Liver (tissue), 9 donors: Measurements from ENCODE around the gene QSOX1. TPM values are rescaled to one million over a fixed set of nuclear protein-coding genes. Genes with fewer than 3 reads are reported as not detected.

Experiments
- DNase-seq: peaks from one replicate; pipeline ENCODE4 v3.0.0-alpha.2; 2017; ENCODE audit warnings: low spot score
- H3K27ac ChIP-seq, 2 donors: one replicate each; pipeline ENCODE4 v1.7.0; 2013; ENCODE audit warnings: inconsistent platforms in 2 of 2, low read length in 2 of 2, control low read depth in 1 of 2, low read depth in 1 of 2, mild to moderate bottlenecking in 1 of 2
- H3K27me3 ChIP-seq, 4 donors: one replicate each; pipeline versions ENCODE4 v1.6.1 to v1.7.0; 2013; ENCODE audit warnings: low read length in 3 of 4, inconsistent platforms in 1 of 4, mild to moderate bottlenecking in 1 of 4, moderate library complexity in 1 of 4; ENCODE audit not compliant: control insufficient read depth in 4 of 4, insufficient read depth in 4 of 4
- H3K36me3 ChIP-seq, 4 donors: one replicate each; pipeline versions ENCODE4 v1.6.1 to v1.7.0; 2013; ENCODE audit warnings: low read length in 3 of 4, mild to moderate bottlenecking in 3 of 4, low read depth in 1 of 4, moderate library complexity in 1 of 4; ENCODE audit not compliant: control insufficient read depth in 4 of 4, insufficient read depth in 3 of 4
- H3K4me1 ChIP-seq, 4 donors: one replicate each; pipeline versions ENCODE4 v1.6.1 to v1.7.0; 2013; ENCODE audit warnings: low read length in 3 of 4, mild to moderate bottlenecking in 3 of 4, moderate library complexity in 1 of 4; ENCODE audit not compliant: control insufficient read depth in 4 of 4, insufficient read depth in 4 of 4
- H3K4me3 ChIP-seq, 3 donors: one replicate each; pipeline versions ENCODE4 v1.6.1 to v1.7.0; 2013; ENCODE audit warnings: low read length in 3 of 3, control low read depth in 1 of 3, low read depth in 1 of 3, mild to moderate bottlenecking in 1 of 3
- H3K9ac ChIP-seq, 2 donors: one replicate each; pipeline ENCODE4 v1.7.0; 2013; ENCODE audit warnings: low read length in 2 of 2, mild to moderate bottlenecking in 2 of 2, moderate library complexity in 2 of 2, control low read depth in 1 of 2, low read depth in 1 of 2
- H3K9me3 ChIP-seq, 4 donors: one replicate each; pipeline versions ENCODE4 v1.6.1 to v1.7.0; 2013; ENCODE audit warnings: low read length in 3 of 4; ENCODE audit not compliant: control insufficient read depth in 4 of 4
- ATF3 ChIP-seq: IDR thresholded peaks from 2 replicates; pipeline ENCODE4 v1.6.1; 2016; ENCODE audit warnings: antibody characterized with exemption
- EGR1 ChIP-seq, 2 donors: IDR thresholded peaks; 2 replicates each; pipeline ENCODE4 v1.6.1; 2016 to 2018; ENCODE audit warnings: antibody characterized with exemption in 2 of 2, low read depth in 2 of 2
- FOXA1 ChIP-seq: IDR thresholded peaks from 2 replicates; pipeline ENCODE4 v1.6.1; 2016; ENCODE audit warnings: antibody characterized with exemption
- FOXA2 ChIP-seq: IDR thresholded peaks from 2 replicates; pipeline ENCODE4 v1.6.1; 2016; ENCODE audit warnings: antibody characterized with exemption
- GABPA ChIP-seq, 2 donors: IDR thresholded peaks in 1 of 2; conservative IDR thresholded peaks in 1 of 2; 2 replicates each; pipeline ENCODE4 v1.6.1; 2016; ENCODE audit warnings: antibody characterized with exemption in 2 of 2, mild to moderate bottlenecking in 1 of 2, moderate library complexity in 1 of 2
- HNF4A ChIP-seq, 2 donors: conservative IDR thresholded peaks; 2 replicates each; pipeline ENCODE4 v1.6.1; 2016; ENCODE audit warnings: antibody characterized with exemption in 2 of 2, mild to moderate bottlenecking in 2 of 2
- HNF4G ChIP-seq: IDR thresholded peaks from 2 replicates; pipeline ENCODE4 v1.6.1; 2016; ENCODE audit warnings: antibody characterized with exemption
- JUND ChIP-seq, 2 donors: IDR thresholded peaks; 2 replicates each; pipeline ENCODE4 v1.6.1; 2016; ENCODE audit warnings: antibody characterized with exemption in 2 of 2
- MAX ChIP-seq: IDR thresholded peaks from 2 replicates; pipeline ENCODE4 v1.6.1; 2016; ENCODE audit warnings: antibody characterized with exemption
- NR2F2 ChIP-seq: IDR thresholded peaks from 2 replicates; pipeline ENCODE4 v1.6.1; 2016; ENCODE audit warnings: antibody characterized with exemption
- RAD21 ChIP-seq, 2 donors: IDR thresholded peaks; 2 replicates each; pipeline ENCODE4 v1.6.1; 2016; ENCODE audit warnings: antibody characterized with exemption in 2 of 2, mild to moderate bottlenecking in 2 of 2
- REST ChIP-seq: IDR thresholded peaks from 2 replicates; pipeline ENCODE4 v1.6.1; 2016; ENCODE audit warnings: antibody characterized with exemption, mild to moderate bottlenecking
- RXRA ChIP-seq, 2 donors: IDR thresholded peaks; 2 replicates each; pipeline ENCODE4 v1.6.1; 2017 to 2018; ENCODE audit warnings: antibody characterized with exemption in 2 of 2, mild to moderate bottlenecking in 1 of 2
- SP1 ChIP-seq: IDR thresholded peaks from 2 replicates; pipeline ENCODE4 v1.6.1; 2018; ENCODE audit warnings: antibody characterized with exemption, mild to moderate bottlenecking
- TAF1 ChIP-seq: conservative IDR thresholded peaks from 2 replicates; pipeline ENCODE4 v1.6.1; 2016; ENCODE audit warnings: antibody characterized with exemption, mild to moderate bottlenecking
- YY1 ChIP-seq: IDR thresholded peaks from 2 replicates; pipeline ENCODE4 v1.6.1; 2016; ENCODE audit warnings: antibody characterized with exemption, mild to moderate bottlenecking
- ZBTB33 ChIP-seq: IDR thresholded peaks from 2 replicates; pipeline ENCODE4 v1.6.1; 2016; ENCODE audit warnings: antibody characterized with exemption
- WGBS: extraction: QIAGEN DNeasy Blood & Tissue Kit; methylation state at CpG from one replicate; pipeline ENCODE4 v1.1.7; 2013; 5-methylcytosine and 5-hydroxymethylcytosine counted together
- polyA plus RNA-seq, 2 donors: library from polyadenylated mRNA; stranded (reverse) in 1 of 2; unstranded in 1 of 2; fragments of 200-250 nt in 1 of 2; fragments of >200 nt in 1 of 2; fragmentation: Nextera tagmentation in 1 of 2; extraction: Ambion mirVana in 1 of 2; gene quantifications; one replicate each; pipeline versions ENCODE4 v1.2.1 to v1.2.3, GENCODE V29; 2013 to 2015
- total RNA-seq, 2 donors: library from RNA; depleted of rRNA; stranded (reverse); fragments of >200 nt; gene quantifications; one replicate each; pipeline ENCODE4 v1.2.3, GENCODE V29; 2014
- TF ChIP-seq, protein P1 (sequence below): fragments of 150-350 bp; IDR thresholded peaks from 2 replicates; pipeline ENCODE4 v1.5.1; 2017; ENCODE audit warnings: improper control_type of control experiment, low read depth, low read length; ENCODE audit not compliant: missing input control
- donor health status: healthy.
- donor health status: healthy.
- donor health status: healthy.
- donor health status: healthy.
- donor health status: healthy.

Gene QSOX1
- total and polyA plus RNA-seq, 4 donors = 14.3 to 49.2 (median 38.1) TPM

- WGBS = 92% methylated on average over 9 of the region's 9 CpGs
- Histone ChIP-seq H3K9me3 (no peaks in the 10 kb centered on the region), H3K4me1 (no peaks in the 10 kb centered on the region), H3K9ac (no peak overlapping the region), H3K27me3 (peaks cover 0 to 5% (median 0%) of the 10 kb centered on the region in 4 donors), H3K36me3 (no peaks in the 10 kb centered on the region), H3K27ac (no peak overlapping the region), H3K4me3 (no peak overlapping the region)
- no peak for DNase-seq
- TF ChIP-seq YY1 (no peak), FOXA1 (no peak), HNF4G (no peak), SP1 (no peak), ZBTB33 (no peak), RAD21 (IDR thresholded peaks at IDR 0.05) (no peak), FOXA2 (no peak), TAF1 (no peak), ATF3 (no peak), NR2F2 (no peak), EGR1 (IDR thresholded peaks at IDR 0.05; ENCODE audit: low read depth in 2 of 2) (no peak)
These were observed 20.6 kb downstream of the QSOX1 start for GRCh38 chr1:180175291-180175690.

GRCh38 chr1:180175806-180176205, 21.1 kb downstream of the QSOX1 start:
- 93% methylated on average over 9 of the region's 9 CpGs for WGBS

More at GRCh38 chr1:180175806-180176205, 21.1 kb downstream of the QSOX1 start:
- H3K27ac ChIP-seq = no peak overlapping the region
- no peaks in the 10 kb centered on the region for H3K9me3 ChIP-seq
- no peaks in the 10 kb centered on the region for H3K4me1 ChIP-seq
- no peak overlapping the region for H3K4me3 ChIP-seq
- H3K9ac ChIP-seq = no peak overlapping the region
- H3K27me3 ChIP-seq = peaks cover 0 to 5% (median 0%) of the 10 kb centered on the region in 4 donors
- H3K36me3 ChIP-seq = no peaks in the 10 kb centered on the region
- DNase-seq = no peak
- TF ChIP-seq FOXA2 (no peak), MAX (no peak), RAD21 (IDR thresholded peaks at IDR 0.05) (no peak), ZBTB33 (no peak), REST (no peak), HNF4G (no peak), SP1 (no peak), EGR1 (IDR thresholded peaks at IDR 0.05; ENCODE audit: low read depth in 2 of 2) (no peak), HNF4A (conservative IDR thresholded peaks at IDR 0.05) (no peak), JUND (IDR thresholded peaks at IDR 0.05) (no peak), ATF3 (no peak), NR2F2 (no peak), TAF1 (no peak), GABPA (IDR thresholded peaks at IDR 0.05 in 1 of 2, conservative IDR thresholded peaks at IDR 0.05 in 1 of 2) (no peak), YY1 (no peak), FOXA1 (no peak), RXRA (IDR thresholded peaks at IDR 0.05) (no peak)
- TF ChIP-seq, protein P1, sequence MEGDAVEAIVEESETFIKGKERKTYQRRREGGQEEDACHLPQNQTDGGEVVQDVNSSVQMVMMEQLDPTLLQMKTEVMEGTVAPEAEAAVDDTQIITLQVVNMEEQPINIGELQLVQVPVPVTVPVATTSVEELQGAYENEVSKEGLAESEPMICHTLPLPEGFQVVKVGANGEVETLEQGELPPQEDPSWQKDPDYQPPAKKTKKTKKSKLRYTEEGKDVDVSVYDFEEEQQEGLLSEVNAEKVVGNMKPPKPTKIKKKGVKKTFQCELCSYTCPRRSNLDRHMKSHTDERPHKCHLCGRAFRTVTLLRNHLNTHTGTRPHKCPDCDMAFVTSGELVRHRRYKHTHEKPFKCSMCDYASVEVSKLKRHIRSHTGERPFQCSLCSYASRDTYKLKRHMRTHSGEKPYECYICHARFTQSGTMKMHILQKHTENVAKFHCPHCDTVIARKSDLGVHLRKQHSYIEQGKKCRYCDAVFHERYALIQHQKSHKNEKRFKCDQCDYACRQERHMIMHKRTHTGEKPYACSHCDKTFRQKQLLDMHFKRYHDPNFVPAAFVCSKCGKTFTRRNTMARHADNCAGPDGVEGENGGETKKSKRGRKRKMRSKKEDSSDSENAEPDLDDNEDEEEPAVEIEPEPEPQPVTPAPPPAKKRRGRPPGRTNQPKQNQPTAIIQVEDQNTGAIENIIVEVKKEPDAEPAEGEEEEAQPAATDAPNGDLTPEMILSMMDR = no peak
